Endodermal cell (in vitro differentiated cells): ENCODE data around the gene DRD4. TPM values are rescaled to one million over a fixed set of nuclear protein-coding genes. Genes with fewer than 3 reads are reported as not detected.
"Not testable (repeated sequence)": the region's sequence is repeated elsewhere in the genome, so short reads cannot be mapped to it uniquely, and the experiment has no call there.

ENCODE experiments used
- DNase-seq: peaks from one replicate; pipeline ENCODE4 v3.0.0-alpha.2; 2017
- H3K27ac ChIP-seq: 2 replicates; pipeline ENCODE4 v1.5.1; 2013; ENCODE audit warnings: mild to moderate bottlenecking, low read depth, low read length, moderate library complexity
- H3K27me3 ChIP-seq: 2 replicates; pipeline ENCODE4 v1.6.1; 2013; ENCODE audit warnings: mild to moderate bottlenecking, low read length, moderate library complexity; ENCODE audit not compliant: insufficient read depth, control insufficient read depth, poor library complexity, severe bottlenecking
- H3K36me3 ChIP-seq: 2 replicates; pipeline ENCODE4 v1.7.0; 2013; ENCODE audit warnings: mild to moderate bottlenecking, low read length, moderate library complexity; ENCODE audit not compliant: control insufficient read depth, insufficient read depth
- H3K4me1 ChIP-seq: one replicate; pipeline ENCODE4 v1.7.0; 2013; ENCODE audit warnings: low read length; ENCODE audit not compliant: control insufficient read depth, insufficient read depth
- H3K4me3 ChIP-seq: 2 replicates; pipeline ENCODE4 v1.5.1; 2013; ENCODE audit warnings: mild to moderate bottlenecking, low read length, moderate library complexity
- H3K9ac ChIP-seq: 2 replicates; pipeline ENCODE4 v1.6.1; 2013; ENCODE audit warnings: mild to moderate bottlenecking, low read length, moderate library complexity; ENCODE audit not compliant: poor library complexity, severe bottlenecking; ENCODE audit errors: extremely low read depth
- H3K9me3 ChIP-seq: 2 replicates; pipeline ENCODE4 v1.6.1; 2013; ENCODE audit warnings: mild to moderate bottlenecking, low read length, moderate library complexity; ENCODE audit not compliant: control insufficient read depth
- H3K27ac Mint-ChIP-seq: 2 replicates; pipeline ENCODE4 v1.8.0; 2020; ENCODE audit warnings: mixed read lengths
- H3K27me3 Mint-ChIP-seq: 2 replicates; pipeline ENCODE4 v1.8.0; 2021; ENCODE audit warnings: mild to moderate bottlenecking, mixed read lengths; ENCODE audit not compliant: insufficient read depth
- H3K36me3 Mint-ChIP-seq: 2 replicates; pipeline ENCODE4 v1.8.0; 2020; ENCODE audit warnings: low read depth, mixed read lengths
- H3K4me1 Mint-ChIP-seq: 2 replicates; pipeline ENCODE4 v1.8.0; 2020; ENCODE audit warnings: mixed read lengths
- H3K4me3 Mint-ChIP-seq: 2 replicates; pipeline ENCODE4 v1.8.0; 2020; ENCODE audit warnings: mild to moderate bottlenecking, moderate library complexity, mixed read lengths
- H3K9me3 Mint-ChIP-seq: 2 replicates; pipeline ENCODE4 v1.8.0; 2020; ENCODE audit warnings: mild to moderate bottlenecking, mixed read lengths
- WGBS, 2 experiments: methylation state at CpG; one replicate each; pipeline versions ENCODE4 v1.1.5 to v1.1.7; 2013; ENCODE audit warnings: missing lambda C conversion rate in 2 of 2, mixed read lengths in 1 of 2; ENCODE audit not compliant: insufficient coverage in 1 of 2, insufficient read length in 1 of 2; 5-methylcytosine and 5-hydroxymethylcytosine counted together
- total RNA-seq, 2 donors: library from RNA; stranded (reverse); fragmentation: NEBNext Ultra II Directional in 1 of 2; extraction: Animal tissue kit (Norgen Biotek cat#: 25700) in 1 of 2; gene quantifications; 2 replicates in 1 of 2; 3 replicates in 1 of 2; pipeline ENCODE4 v1.2.1, GENCODE V29; 2021
- TF ChIP-seq, protein P1 (sequence below): fragments of 200-600 bp; sonication (generic); conservative IDR thresholded peaks from 2 replicates; pipeline ENCODE4 v1.5.0; 2021; ENCODE audit warnings: antibody characterized with exemption, mild to moderate bottlenecking

DRD4 gene
- total RNA-seq, 2 donors from 2014 or later, result 1.8 to 2.7 TPM

DNA sequence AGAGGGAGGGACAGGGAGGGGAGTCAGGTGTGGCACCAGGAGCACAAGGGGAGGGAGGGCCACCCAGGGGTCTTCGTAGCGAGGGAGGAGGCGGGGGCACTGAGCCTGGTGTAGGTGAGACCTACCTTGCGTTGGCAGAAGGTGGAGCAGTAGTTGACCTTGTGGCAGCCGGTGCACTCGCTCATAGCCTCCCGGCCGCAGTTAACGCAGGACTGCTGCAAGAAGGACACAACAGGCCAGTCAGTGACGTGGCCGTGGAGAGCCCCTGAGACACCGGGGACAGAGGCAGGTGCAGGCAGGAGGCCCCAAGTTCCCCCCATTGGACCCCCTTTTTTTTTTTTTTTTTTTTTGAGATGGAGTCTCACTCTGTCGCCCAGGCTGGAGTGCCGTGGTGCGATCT, 16.8 kb downstream of the DRD4 start:
- H3K9me3 ChIP-seq, result no peaks in the 10 kb centered on the region
- no peak overlapping the region for H3K27ac ChIP-seq
- WGBS, 2 experiments, result 91 to 92% methylated on average over 10 to 15 of the region's 15 CpGs
- peaks cover 55% of the 10 kb centered on the region for H3K36me3 Mint-ChIP-seq
- peaks cover 41% of the 10 kb centered on the region for H3K36me3 ChIP-seq
- no peaks in the 10 kb centered on the region for H3K27me3 ChIP-seq
- no peaks in the 10 kb centered on the region for H3K4me1 ChIP-seq
- TF ChIP-seq, protein P1, sequence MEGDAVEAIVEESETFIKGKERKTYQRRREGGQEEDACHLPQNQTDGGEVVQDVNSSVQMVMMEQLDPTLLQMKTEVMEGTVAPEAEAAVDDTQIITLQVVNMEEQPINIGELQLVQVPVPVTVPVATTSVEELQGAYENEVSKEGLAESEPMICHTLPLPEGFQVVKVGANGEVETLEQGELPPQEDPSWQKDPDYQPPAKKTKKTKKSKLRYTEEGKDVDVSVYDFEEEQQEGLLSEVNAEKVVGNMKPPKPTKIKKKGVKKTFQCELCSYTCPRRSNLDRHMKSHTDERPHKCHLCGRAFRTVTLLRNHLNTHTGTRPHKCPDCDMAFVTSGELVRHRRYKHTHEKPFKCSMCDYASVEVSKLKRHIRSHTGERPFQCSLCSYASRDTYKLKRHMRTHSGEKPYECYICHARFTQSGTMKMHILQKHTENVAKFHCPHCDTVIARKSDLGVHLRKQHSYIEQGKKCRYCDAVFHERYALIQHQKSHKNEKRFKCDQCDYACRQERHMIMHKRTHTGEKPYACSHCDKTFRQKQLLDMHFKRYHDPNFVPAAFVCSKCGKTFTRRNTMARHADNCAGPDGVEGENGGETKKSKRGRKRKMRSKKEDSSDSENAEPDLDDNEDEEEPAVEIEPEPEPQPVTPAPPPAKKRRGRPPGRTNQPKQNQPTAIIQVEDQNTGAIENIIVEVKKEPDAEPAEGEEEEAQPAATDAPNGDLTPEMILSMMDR, result no peak
- no peaks in the 10 kb centered on the region for H3K27me3 Mint-ChIP-seq
- no peak overlapping the region for H3K9ac ChIP-seq
- H3K27ac Mint-ChIP-seq, result no peak overlapping the region
- H3K4me1 Mint-ChIP-seq, result no peaks in the 10 kb centered on the region
- H3K9me3 Mint-ChIP-seq, result no peaks in the 10 kb centered on the region
- H3K4me3 ChIP-seq, result no peak overlapping the region
- H3K4me3 Mint-ChIP-seq, result no peak overlapping the region
- DNase-seq, result no peak

DNA sequence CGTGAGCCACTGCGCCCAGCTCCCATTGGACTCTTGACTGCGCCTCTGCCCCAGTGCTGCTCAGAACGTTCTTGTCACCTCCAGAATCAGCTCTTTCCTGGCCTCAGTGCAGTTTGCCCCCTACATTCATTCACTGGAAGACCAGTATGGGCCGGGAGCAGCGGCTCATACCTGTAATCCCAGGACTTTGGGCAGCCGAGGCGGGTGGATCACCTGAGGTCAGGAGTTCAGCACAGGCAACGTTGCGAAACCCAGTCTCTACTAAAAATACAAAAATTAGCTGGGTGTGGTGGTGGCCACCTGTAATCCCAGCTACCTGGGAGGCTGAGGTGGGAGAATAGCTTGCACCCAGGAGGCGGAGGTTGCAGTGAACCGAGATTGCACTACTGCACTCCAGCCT, 17.4 kb downstream of the DRD4 start:
- not testable (repeated sequence) for H3K9me3 Mint-ChIP-seq, H3K9me3 ChIP-seq, H3K4me1 Mint-ChIP-seq, H3K27me3 Mint-ChIP-seq, H3K4me1 ChIP-seq, H3K27me3 ChIP-seq, H3K27ac ChIP-seq, H3K4me3 Mint-ChIP-seq, DNase-seq, H3K27ac Mint-ChIP-seq, H3K4me3 ChIP-seq, H3K9ac ChIP-seq
- 91 to 94% methylated on average over 9 to 11 of the region's 12 CpGs for WGBS, 2 experiments
- H3K36me3 Mint-ChIP-seq, result peaks cover 50% of the 10 kb centered on the region
- H3K36me3 ChIP-seq, result peaks cover 40% of the 10 kb centered on the region

DNA sequence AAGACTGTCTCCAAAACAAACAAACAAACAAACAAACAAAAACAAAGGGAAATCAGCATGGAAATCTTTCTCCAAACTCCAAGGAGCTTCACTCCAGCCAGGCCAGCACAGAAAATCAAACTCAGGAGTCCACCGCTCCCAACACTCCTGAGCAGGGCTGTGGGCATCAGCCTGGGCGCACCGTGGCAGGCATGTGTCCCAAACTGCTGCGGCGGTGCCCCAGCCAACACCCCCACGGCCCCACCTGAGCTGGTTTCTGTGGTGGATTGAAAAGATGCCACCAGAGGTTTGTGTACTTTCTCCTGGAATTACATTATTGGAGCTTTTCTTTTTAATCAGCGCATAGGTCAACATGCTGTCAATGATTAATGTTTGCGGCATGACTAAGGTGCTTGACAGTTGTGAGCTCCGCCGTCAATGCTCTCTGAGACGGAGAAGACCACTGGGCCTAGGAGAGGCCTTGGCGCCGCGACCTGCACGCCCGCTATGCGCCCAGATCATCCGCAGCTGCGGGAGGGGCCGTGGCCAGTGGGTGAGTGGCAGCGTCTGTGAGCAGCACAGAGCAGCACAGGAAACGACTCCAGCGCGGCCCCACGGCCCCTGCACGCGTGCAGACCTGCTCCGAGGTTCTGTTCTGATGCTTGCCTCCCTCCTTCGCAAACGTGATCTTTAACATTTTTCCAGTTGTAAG, 18.1 kb downstream of the DRD4 start:
- H3K27ac Mint-ChIP-seq, result no peak overlapping the region
- H3K4me3 Mint-ChIP-seq, result no peak overlapping the region
- peaks cover 48% of the 10 kb centered on the region for H3K36me3 Mint-ChIP-seq
- DNase-seq, result no peak
- H3K9me3 Mint-ChIP-seq, result no peaks in the 10 kb centered on the region
- H3K4me1 ChIP-seq, result no peaks in the 10 kb centered on the region
- no peak overlapping the region for H3K27ac ChIP-seq
- H3K4me1 Mint-ChIP-seq, result no peaks in the 10 kb centered on the region
- TF ChIP-seq, protein P1, result no peak
- no peaks in the 10 kb centered on the region for H3K9me3 ChIP-seq
- WGBS, 2 experiments, result 93 to 95% methylated on average over 25 to 30 of the region's 30 CpGs
- peaks cover 38% of the 10 kb centered on the region for H3K36me3 ChIP-seq
- no peaks in the 10 kb centered on the region for H3K27me3 ChIP-seq
- no peaks in the 10 kb centered on the region for H3K27me3 Mint-ChIP-seq
- H3K4me3 ChIP-seq, result no peak overlapping the region
- no peak overlapping the region for H3K9ac ChIP-seq

DNA sequence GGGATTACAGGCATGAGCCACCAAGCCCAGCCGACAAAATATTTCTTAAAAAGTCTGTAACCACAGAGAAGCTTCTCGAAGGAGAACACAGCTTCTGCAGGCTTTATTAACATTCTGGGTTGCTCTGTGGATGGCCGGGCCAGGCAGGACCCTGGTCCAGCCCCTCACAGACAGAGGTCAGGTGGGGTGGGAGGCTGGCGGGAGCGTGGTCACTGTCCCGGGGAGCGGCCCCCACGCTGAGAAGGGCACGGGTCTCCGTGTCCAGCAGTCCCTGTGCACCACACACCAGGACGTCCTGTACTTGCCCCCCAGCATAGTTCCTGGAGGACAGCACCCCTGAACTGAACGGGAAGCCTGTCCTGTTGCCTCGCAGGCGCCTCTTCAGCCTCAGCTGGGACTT, 19.4 kb downstream of the DRD4 start:
- H3K27me3 ChIP-seq, result no peaks in the 10 kb centered on the region
- H3K4me3 ChIP-seq, result no peak overlapping the region
- no peak for DNase-seq
- H3K36me3 ChIP-seq, result peaks cover 37% of the 10 kb centered on the region
- no peak overlapping the region for H3K27ac ChIP-seq
- Mint-ChIP-seq H3K36me3 (peaks cover 40% of the 10 kb centered on the region), H3K9me3 (no peaks in the 10 kb centered on the region), H3K27me3 (no peaks in the 10 kb centered on the region), H3K27ac (no peak overlapping the region), H3K4me3 (no peak overlapping the region), H3K4me1 (no peaks in the 10 kb centered on the region)
- no peaks in the 10 kb centered on the region for H3K9me3 ChIP-seq
- no peak overlapping the region for H3K9ac ChIP-seq
- 96 to 100% methylated on average over 3 to 14 of the region's 14 CpGs for WGBS, 2 experiments
- no peaks in the 10 kb centered on the region for H3K4me1 ChIP-seq
- TF ChIP-seq, protein P1, result no peak
